Tibial nerve (tissue), 4 donors: Measurements from ENCODE around the gene TNRC6A.

Experiments used
- EP300 ChIP-seq, 2 donors: sonication (generic); formaldehyde crosslinking; IDR thresholded peaks; one replicate each; pipeline ENCODE4 v1.6.1; 2017; ENCODE audit warnings: antibody characterized with exemption in 2 of 2, mild to moderate bottlenecking in 1 of 2
- TF ChIP-seq, protein P1 (sequence below), 5 experiments: fragments of 200-600 bp in 3 of 5; fragments of 450-650 bp in 2 of 5; sonication (generic) in 3 of 5; IDR thresholded peaks; one replicate each; pipeline ENCODE4 v1.5.1; 2016 to 2019; ENCODE audit warnings: antibody characterized with exemption in 5 of 5, mild to moderate bottlenecking in 3 of 5, moderate library complexity in 2 of 5

DNA sequence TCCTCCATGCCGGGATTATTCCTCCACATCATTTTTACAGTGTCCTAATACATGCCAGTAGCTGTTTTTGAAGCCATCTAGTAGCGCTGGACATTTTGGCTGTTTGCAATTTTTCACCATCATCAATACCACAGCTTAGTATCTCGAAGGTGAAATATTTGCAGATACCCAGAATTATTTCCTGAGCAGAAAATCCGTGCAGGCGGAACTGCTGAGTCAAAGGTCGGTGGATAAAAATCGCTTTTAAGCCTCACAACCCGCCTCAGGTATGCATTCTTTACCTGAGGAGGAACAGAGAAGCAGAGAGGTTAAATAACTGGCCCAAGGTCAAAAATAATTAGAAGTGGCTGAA lies 584 bp upstream of the TNRC6A start:
- TF ChIP-seq, protein P1, sequence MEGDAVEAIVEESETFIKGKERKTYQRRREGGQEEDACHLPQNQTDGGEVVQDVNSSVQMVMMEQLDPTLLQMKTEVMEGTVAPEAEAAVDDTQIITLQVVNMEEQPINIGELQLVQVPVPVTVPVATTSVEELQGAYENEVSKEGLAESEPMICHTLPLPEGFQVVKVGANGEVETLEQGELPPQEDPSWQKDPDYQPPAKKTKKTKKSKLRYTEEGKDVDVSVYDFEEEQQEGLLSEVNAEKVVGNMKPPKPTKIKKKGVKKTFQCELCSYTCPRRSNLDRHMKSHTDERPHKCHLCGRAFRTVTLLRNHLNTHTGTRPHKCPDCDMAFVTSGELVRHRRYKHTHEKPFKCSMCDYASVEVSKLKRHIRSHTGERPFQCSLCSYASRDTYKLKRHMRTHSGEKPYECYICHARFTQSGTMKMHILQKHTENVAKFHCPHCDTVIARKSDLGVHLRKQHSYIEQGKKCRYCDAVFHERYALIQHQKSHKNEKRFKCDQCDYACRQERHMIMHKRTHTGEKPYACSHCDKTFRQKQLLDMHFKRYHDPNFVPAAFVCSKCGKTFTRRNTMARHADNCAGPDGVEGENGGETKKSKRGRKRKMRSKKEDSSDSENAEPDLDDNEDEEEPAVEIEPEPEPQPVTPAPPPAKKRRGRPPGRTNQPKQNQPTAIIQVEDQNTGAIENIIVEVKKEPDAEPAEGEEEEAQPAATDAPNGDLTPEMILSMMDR (IDR thresholded peaks at IDR 0.05), result no peak
- TF ChIP-seq EP300 (IDR thresholded peaks at IDR 0.05), result no peak
